ENCODE data around the gene IL18. TPM values are rescaled to one million over a fixed set of nuclear protein-coding genes. Genes with fewer than 3 reads are reported as not detected.

Gene IL18
- total and polyA plus RNA-seq, 2 of the 8 experiments (the other 6 are each of a cell fraction or from before 2014, with no cell fraction given), result 0.29 to 0.84 TPM

DNA sequence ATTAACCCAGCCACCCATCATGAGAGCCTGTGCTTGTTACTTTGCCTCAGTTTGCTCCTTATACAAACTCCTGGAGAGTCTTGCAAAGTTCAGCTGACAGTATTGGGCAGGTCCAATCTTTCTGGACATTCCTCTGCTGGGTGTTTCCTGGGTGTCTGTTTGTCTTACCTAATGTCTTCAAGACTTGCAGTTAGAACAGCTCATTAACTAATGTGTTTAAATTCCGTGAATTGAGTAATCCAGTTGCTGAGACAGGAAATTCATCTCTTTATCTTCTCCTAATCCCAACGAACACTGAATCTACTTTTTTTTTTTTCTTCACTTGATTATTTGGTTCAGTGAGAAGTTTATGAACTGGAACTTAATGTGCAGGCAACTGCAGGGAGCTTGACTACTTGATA, 32.1 kb upstream of the IL18 start:
- Histone ChIP-seq H3K14ac (ENCODE audit: insufficient read length) (no peak overlapping the region), H2BK120ac (replicated peaks; ENCODE audit: low read depth, low read length) (no peak overlapping the region), H2BK20ac (ENCODE audit: low read length) (no peak overlapping the region), H3K9me3 (ENCODE audit: insufficient read depth in 2 of 2, low read depth in 1 of 2, low read length in 1 of 2) (no peaks in the 10 kb centered on the region), H3K18ac (ENCODE audit: extremely low read depth, low read length) (no peak overlapping the region), H3K4ac (replicated peaks; ENCODE audit: insufficient read length, low read depth, low read length) (no peak overlapping the region), H4K91ac (replicated peaks; ENCODE audit: insufficient read length, low read length) (no peak overlapping the region), H3K79me1 (ENCODE audit: low read depth, low read length) (no peaks in the 10 kb centered on the region), H2BK5ac (ENCODE audit: low read depth, low read length) (no peak overlapping the region), H4K8ac (ENCODE audit: extremely low read depth, insufficient read depth, low read length) (no peak overlapping the region), H4K5ac (ENCODE audit: insufficient read length, low read depth, low read length) (no peak overlapping the region), H3K4me1 (replicated peaks in 1 of 4; ENCODE audit: control insufficient read depth in 3 of 4, insufficient read depth in 4 of 4, low read length in 3 of 4) (no peaks in the 10 kb centered on the region), H3K56ac (replicated peaks; ENCODE audit: insufficient read length, low read depth, low read length) (no peak overlapping the region), H3K23me2 (ENCODE audit: low read depth, low read length) (no peaks in the 10 kb centered on the region), H3K4me3 (ENCODE audit: extremely low read depth in 1 of 4, insufficient read depth in 2 of 4, low read depth in 3 of 4, low read length in 4 of 4) (no peak overlapping the region), H2BK12ac (ENCODE audit: low read depth, low read length) (no peak overlapping the region), H3K27ac (ENCODE audit: low read depth, low read length) (no peak overlapping the region), H3K36me3 (ENCODE audit: control insufficient read depth in 2 of 4, insufficient read depth in 4 of 4, low read length in 3 of 4) (no peaks in the 10 kb centered on the region), H3K9ac (replicated peaks in 1 of 4; ENCODE audit: extremely low read depth in 1 of 4, low read depth in 3 of 4, low read length in 3 of 4) (no peak overlapping the region), H3K4me2 (ENCODE audit: insufficient read depth in 1 of 2, low read depth in 2 of 2, low read length in 2 of 2) (no peak overlapping the region), H2AK5ac (ENCODE audit: low read depth, low read length) (no peak overlapping the region), H3K23ac (ENCODE audit: insufficient read length) (no peak overlapping the region), H2AFZ (ENCODE audit: low read length) (no peak overlapping the region), H3K79me2 (ENCODE audit: control insufficient read depth in 1 of 2, insufficient read depth in 2 of 2, low read length in 2 of 2) (no peaks in the 10 kb centered on the region), H3K27me3 (replicated peaks in 1 of 4; ENCODE audit: control insufficient read depth in 3 of 4, extremely low read depth in 1 of 4, insufficient read depth in 3 of 4, low read length in 3 of 4) (no peaks in the 10 kb centered on the region; a peak in 1 of 7 replicates), H4K20me1 (replicated peaks in 1 of 2; ENCODE audit: control insufficient read depth in 1 of 2, insufficient read depth in 2 of 2, low read length in 2 of 2) (no peaks in the 10 kb centered on the region), H2BK15ac (ENCODE audit: low read length) (no peak overlapping the region)
- DNase-seq (ENCODE audit: low read depth in 1 of 2, low spot score in 2 of 2) (no peak), FAIRE-seq (no peak)
- CTCF ChIA-PET (ENCODE audit: partially characterized antibody), result interaction anchor here (0.6 to 1.5 kb wide), 4 partner anchors 21 to 865 kb away, joined by 3 to 4 read pairs (median 3); partner anchors contain the start of gene BCO2
- 92% methylated on average over 2 of the region's 2 CpGs; no CpG with 5 or more reads in 1 of the 2 experiments for WGBS, 2 experiments (ENCODE audit: extremely low coverage in 1 of 2, insufficient coverage in 1 of 2, insufficient read length in 1 of 2, insufficient replicate concordance in 2 of 2, low coverage in 1 of 2, low lambda C conversion rate in 2 of 2, missing lambda C conversion rate in 1 of 2)
- POLR2A ChIA-PET (ENCODE audit: partially characterized antibody), result no interaction called here
- TF ChIP-seq POU5F1 (IDR thresholded peaks at IDR 0.05; ENCODE audit: low read depth, low read length) (no peak), POLR2A (IDR thresholded peaks at IDR 0.05; ENCODE audit: control extremely low read depth in 1 of 2, low read depth in 2 of 2, low read length in 2 of 2) (no peak), SRF (IDR thresholded peaks at IDR 0.05; ENCODE audit: low read depth, low read length) (no peak)
- TF ChIP-seq, protein P1, sequence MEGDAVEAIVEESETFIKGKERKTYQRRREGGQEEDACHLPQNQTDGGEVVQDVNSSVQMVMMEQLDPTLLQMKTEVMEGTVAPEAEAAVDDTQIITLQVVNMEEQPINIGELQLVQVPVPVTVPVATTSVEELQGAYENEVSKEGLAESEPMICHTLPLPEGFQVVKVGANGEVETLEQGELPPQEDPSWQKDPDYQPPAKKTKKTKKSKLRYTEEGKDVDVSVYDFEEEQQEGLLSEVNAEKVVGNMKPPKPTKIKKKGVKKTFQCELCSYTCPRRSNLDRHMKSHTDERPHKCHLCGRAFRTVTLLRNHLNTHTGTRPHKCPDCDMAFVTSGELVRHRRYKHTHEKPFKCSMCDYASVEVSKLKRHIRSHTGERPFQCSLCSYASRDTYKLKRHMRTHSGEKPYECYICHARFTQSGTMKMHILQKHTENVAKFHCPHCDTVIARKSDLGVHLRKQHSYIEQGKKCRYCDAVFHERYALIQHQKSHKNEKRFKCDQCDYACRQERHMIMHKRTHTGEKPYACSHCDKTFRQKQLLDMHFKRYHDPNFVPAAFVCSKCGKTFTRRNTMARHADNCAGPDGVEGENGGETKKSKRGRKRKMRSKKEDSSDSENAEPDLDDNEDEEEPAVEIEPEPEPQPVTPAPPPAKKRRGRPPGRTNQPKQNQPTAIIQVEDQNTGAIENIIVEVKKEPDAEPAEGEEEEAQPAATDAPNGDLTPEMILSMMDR (IDR thresholded peaks at IDR 0.05; ENCODE audit: control extremely low read depth in 1 of 3, insufficient read depth in 1 of 3, low read depth in 1 of 3, low read length in 3 of 3), result no peak

Measured in H1 (cell line).